NB4 (cell line): ENCODE results near the gene TACR1.

ENCODE experiments used
- DNase-seq: peaks from one replicate; pipeline ENCODE4 v3.0.0; 2010; ENCODE audit warnings: low read depth
- H3K4me3 ChIP-seq: one replicate; pipeline ENCODE4 v1.5.1; 2011; ENCODE audit warnings: mild to moderate bottlenecking, low read depth, low read length, moderate library complexity
- MYC ChIP-seq: IDR thresholded peaks from 2 replicates; pipeline ENCODE4 v1.6.1; 2011; ENCODE audit warnings: low read depth, low read length
- POLR2A ChIP-seq: IDR thresholded peaks from 2 replicates; pipeline ENCODE4 v1.6.1; 2011; ENCODE audit warnings: mild to moderate bottlenecking; ENCODE audit not compliant: insufficient read length; ENCODE audit errors: extremely low read depth
- TF ChIP-seq, protein P1 (sequence below): IDR thresholded peaks from one replicate; pipeline ENCODE4 v1.5.1; 2012; ENCODE audit warnings: low read depth, low read length
- TF ChIP-seq, protein P2 (sequence below): IDR thresholded peaks from 2 replicates; pipeline ENCODE4 v1.6.1; 2011; ENCODE audit warnings: low read depth, low read length

TACR1 gene

DNA sequence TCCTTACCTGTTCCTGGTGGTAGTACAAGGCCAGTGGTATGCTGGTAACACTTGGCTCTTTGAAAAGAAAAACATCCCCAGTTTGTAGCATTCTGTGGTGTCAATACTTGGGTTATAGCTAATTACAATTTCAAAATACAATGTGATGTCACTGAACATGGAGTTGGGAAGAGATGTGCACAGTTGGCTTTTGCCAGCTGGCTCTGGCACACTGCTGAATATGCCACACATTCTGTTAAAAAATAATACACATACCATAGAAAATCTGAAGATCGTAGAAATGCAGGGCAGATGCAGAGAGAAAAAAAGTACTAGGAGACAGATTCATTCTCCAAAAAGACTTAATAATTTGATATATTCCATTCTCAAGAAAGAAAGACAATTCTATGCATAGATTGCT is 101.5 kb downstream of the TACR1 start:
- DNase-seq: no peak
- TF ChIP-seq, protein P1, sequence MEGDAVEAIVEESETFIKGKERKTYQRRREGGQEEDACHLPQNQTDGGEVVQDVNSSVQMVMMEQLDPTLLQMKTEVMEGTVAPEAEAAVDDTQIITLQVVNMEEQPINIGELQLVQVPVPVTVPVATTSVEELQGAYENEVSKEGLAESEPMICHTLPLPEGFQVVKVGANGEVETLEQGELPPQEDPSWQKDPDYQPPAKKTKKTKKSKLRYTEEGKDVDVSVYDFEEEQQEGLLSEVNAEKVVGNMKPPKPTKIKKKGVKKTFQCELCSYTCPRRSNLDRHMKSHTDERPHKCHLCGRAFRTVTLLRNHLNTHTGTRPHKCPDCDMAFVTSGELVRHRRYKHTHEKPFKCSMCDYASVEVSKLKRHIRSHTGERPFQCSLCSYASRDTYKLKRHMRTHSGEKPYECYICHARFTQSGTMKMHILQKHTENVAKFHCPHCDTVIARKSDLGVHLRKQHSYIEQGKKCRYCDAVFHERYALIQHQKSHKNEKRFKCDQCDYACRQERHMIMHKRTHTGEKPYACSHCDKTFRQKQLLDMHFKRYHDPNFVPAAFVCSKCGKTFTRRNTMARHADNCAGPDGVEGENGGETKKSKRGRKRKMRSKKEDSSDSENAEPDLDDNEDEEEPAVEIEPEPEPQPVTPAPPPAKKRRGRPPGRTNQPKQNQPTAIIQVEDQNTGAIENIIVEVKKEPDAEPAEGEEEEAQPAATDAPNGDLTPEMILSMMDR: no peak
- TF ChIP-seq POLR2A (no peak), MYC (no peak)
- TF ChIP-seq, protein P2, sequence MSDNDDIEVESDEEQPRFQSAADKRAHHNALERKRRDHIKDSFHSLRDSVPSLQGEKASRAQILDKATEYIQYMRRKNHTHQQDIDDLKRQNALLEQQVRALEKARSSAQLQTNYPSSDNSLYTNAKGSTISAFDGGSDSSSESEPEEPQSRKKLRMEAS: no peak
- H3K4me3 ChIP-seq: no peak overlapping the region

DNA sequence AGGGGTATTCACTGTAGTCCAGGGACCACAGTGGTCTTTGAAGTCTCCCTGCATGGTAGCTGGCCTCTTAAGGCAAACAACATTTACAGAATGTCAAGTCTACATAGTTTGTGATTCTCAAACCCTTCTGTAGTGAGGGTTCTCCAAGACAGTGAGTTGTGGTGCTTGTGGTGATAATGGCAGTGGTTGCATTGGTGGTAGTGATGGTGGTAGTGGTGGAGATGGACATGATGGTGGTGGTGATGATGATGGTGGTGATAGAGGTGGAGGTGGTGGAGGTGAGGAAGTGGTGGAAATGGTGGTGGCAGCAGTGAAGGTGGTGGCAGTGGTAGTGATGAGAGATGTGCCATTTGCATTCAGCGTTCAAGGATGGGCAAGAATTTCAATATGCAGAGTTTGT is 104.9 kb downstream of the TACR1 start:
- TF ChIP-seq POLR2A (no peak), MYC (no peak)
- TF ChIP-seq, protein P2: no peak
- TF ChIP-seq, protein P1: no peak
- no peak overlapping the region for H3K4me3 ChIP-seq
- DNase-seq: no peak

DNA sequence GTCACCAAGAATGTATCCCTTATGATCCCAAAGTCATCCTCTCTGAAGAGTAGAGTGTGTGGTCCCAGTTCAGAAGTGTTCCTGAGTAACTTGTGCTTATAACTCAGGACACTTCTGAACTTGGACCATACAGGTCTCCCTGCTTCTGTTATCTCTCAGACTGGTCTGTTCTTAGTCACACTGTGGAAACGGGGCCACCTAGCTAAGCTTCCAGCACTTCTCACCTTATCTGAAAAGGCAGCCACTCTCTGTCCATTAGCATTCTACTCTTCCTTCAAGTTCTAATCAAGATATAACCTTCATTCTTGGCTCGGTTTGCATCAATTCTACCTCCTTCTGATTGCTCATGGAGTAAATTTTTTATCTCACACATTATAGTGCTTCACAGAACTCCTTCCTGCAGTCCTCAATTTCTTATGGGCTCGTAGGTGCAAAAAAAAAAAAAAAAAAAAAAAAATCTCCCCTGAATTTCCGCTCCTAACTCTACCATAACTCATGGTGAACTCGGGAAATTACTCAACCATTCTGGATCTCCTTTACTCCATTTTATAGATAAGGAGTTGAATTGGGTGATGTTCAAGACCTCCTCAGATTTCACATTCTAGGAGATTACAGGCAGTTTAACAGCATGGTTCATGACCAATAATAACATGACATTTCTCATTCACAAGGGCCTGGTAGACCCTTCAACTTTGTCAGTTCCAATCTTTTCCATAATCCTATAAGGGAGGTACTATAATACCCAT is 108.4 kb downstream of the TACR1 start:
- no peak overlapping the region for H3K4me3 ChIP-seq
- no peak for DNase-seq
- TF ChIP-seq, protein P2: no peak
- TF ChIP-seq, protein P1: no peak
- no peak for TF ChIP-seq MYC
- TF ChIP-seq POLR2A: no peak

DNA sequence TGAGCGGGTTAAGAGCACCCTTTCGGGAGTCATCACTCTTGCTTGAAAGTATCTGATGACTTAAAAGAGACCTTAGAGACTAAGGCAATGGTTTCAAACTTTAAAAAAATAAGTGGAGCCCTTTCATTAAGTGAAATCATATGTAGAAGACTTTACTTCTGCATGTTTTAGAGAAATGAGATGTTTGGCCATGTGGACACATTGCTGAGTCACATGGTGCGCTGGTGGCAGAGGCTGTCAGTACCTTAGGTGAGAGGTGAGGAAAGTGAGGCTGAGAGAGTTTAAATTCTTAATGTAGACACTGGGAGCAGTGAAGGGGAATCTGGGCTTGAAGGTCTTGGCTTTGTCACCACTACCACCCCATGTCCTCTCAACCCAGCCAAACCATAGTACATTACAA is 109.8 kb downstream of the TACR1 start:
- no peak for DNase-seq
- H3K4me3 ChIP-seq: no peak overlapping the region
- TF ChIP-seq, protein P1: no peak
- TF ChIP-seq, protein P2: no peak
- no peak for TF ChIP-seq MYC
- TF ChIP-seq POLR2A: no peak

DNA sequence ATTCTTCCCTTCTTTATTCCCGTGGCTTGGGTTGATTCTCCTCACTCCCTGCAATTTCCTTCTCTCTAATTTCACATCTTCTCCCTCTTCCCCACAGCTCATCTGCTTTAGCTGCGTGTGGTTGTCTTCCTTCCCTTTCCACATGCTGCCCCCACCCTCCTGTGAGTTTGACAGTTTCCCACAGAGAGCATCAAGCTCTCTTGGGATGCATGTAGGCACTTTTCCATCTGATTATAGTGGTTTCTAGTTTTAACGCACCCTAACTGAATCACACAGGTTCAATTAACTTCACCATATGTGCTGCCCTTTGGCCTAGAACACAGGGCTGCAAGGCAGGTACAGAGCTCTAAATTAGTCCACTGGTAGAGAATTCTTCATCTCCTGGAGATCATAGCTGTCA is 110.5 kb downstream of the TACR1 start:
- no peak overlapping the region for H3K4me3 ChIP-seq
- no peak for DNase-seq
- no peak for TF ChIP-seq MYC
- no peak for TF ChIP-seq POLR2A
- TF ChIP-seq, protein P1: no peak
- TF ChIP-seq, protein P2: no peak

DNA sequence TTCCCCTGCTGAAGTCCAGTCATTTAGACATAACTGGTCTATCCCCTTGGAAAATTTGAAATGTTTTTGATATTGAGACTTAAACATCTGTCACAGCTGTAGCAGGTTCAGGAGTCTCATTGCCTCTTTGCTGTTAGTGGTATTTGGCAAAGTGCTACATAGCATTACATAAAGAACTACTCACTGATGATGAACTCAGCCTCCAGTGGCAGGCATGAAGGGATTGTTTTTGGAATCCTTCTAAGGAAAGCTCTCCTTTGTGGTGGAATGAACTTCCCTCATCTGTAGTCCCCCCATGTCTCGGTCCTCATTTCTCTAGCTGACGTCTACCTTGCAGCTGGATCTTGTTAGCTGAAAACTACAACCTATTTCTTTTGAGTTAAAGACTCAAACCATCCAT is 111.6 kb downstream of the TACR1 start:
- DNase-seq: no peak
- TF ChIP-seq POLR2A (no peak), MYC (no peak)
- TF ChIP-seq, protein P1: no peak
- TF ChIP-seq, protein P2: no peak
- H3K4me3 ChIP-seq: no peak overlapping the region
